K562 (cell line): ENCODE results near the gene RYR1. TPM values are rescaled to one million over a fixed set of nuclear protein-coding genes. Genes with fewer than 3 reads are reported as not detected.

ENCODE experiments used
- CAMTA2 ChIP-seq: fragments of 250-450 bp; sonication (Bioruptor Pico); conservative IDR thresholded peaks from 2 replicates; pipeline ENCODE4 v1.5.1; 2022
- CREB3 ChIP-seq: fragments of 450-650 bp; conservative IDR thresholded peaks from 2 replicates; pipeline ENCODE4 v1.6.1; 2016; ENCODE audit warnings: missing genetic modification characterization, low read depth, mild to moderate bottlenecking, missing compliant biosample characterization, moderate library complexity
- DEAF1 ChIP-seq: fragments of 450-650 bp; formaldehyde crosslinking; IDR thresholded peaks from 2 replicates; pipeline ENCODE4 v1.4.0; 2020; ENCODE audit warnings: mild to moderate bottlenecking, moderate library complexity
- ETS2 ChIP-seq: IDR thresholded peaks from 2 replicates; pipeline ENCODE4 v1.6.1; 2016; ENCODE audit warnings: borderline replicate concordance, missing genetic modification characterization, mild to moderate bottlenecking, moderate library complexity, missing compliant biosample characterization; ENCODE audit not compliant: poor library complexity, severe bottlenecking
- ETV6 ChIP-seq, 3 experiments: fragments of 150-350 bp in 1 of 3; sonication (generic) in 1 of 3; formaldehyde crosslinking in 1 of 3; IDR thresholded peaks; 2 replicates each; pipeline versions ENCODE4 v1.6.1 to v1.8.0; 2014 to 2022; ENCODE audit warnings: borderline replicate concordance in 2 of 3, low read depth in 2 of 3, antibody characterized with exemption in 1 of 3, low read length in 1 of 3, mild to moderate bottlenecking in 1 of 3, missing genetic modification reagents in 1 of 3
- GTF2F1 ChIP-seq: IDR thresholded peaks from 2 replicates; pipeline ENCODE4 v1.6.1; 2011; ENCODE audit warnings: low read depth, low read length, improper control_type of control experiment
- HSF4 ChIP-seq: fragments of 250-450 bp; sonication (Bioruptor Pico); IDR thresholded peaks from 2 replicates; pipeline ENCODE4 v2.1.2; 2022; ENCODE audit warnings: mild to moderate bottlenecking, moderate library complexity, borderline replicate concordance
- MBD2 ChIP-seq: sonication (generic); IDR thresholded peaks from 2 replicates; pipeline ENCODE4 v1.6.1; 2016; ENCODE audit warnings: low read depth, borderline replicate concordance
- MLX ChIP-seq, 2 experiments: fragments of 450-650 bp in 1 of 2; sonication (generic) in 1 of 2; formaldehyde crosslinking; conservative IDR thresholded peaks; 2 replicates each; pipeline versions ENCODE4 v1.4.0 to v1.8.1; 2020 to 2022; ENCODE audit warnings: mild to moderate bottlenecking in 1 of 2, missing genetic modification reagents in 1 of 2
- NR2C1 ChIP-seq, 2 experiments: fragments of 450-650 bp; IDR thresholded peaks; 2 replicates each; pipeline ENCODE4 v1.6.1; 2017; ENCODE audit warnings: mild to moderate bottlenecking in 2 of 2, antibody characterized with exemption in 1 of 2, inconsistent platforms in 1 of 2, missing compliant biosample characterization in 1 of 2, missing genetic modification characterization in 1 of 2
- PCBP1 ChIP-seq: fragments of 200-400 bp; formaldehyde crosslinking; IDR thresholded peaks from 2 replicates; pipeline ENCODE4 v1.6.1; 2018; ENCODE audit warnings: mild to moderate bottlenecking, low read depth, low read length; ENCODE audit not compliant: poor library complexity, severe bottlenecking
- POLR2A ChIP-seq: fragments of 450-650 bp; conservative IDR thresholded peaks from 2 replicates; pipeline ENCODE4 v1.6.1; 2016
- SIN3B ChIP-seq: fragments of 450-650 bp; IDR thresholded peaks from 2 replicates; pipeline ENCODE4 v1.6.1; 2017; ENCODE audit warnings: low read depth, mild to moderate bottlenecking, moderate library complexity
- SP1 ChIP-seq: sonication (generic); formaldehyde crosslinking; IDR thresholded peaks from 2 replicates; pipeline ENCODE4 v1.8.1; 2022; ENCODE audit warnings: mild to moderate bottlenecking, missing genetic modification reagents
- SPI1 ChIP-seq: IDR thresholded peaks from 2 replicates; pipeline ENCODE4 v1.6.1; 2011; ENCODE audit warnings: low read depth, low read length, control low read depth, borderline replicate concordance
- ZBTB8A ChIP-seq: fragments of 450-650 bp; IDR thresholded peaks from 2 replicates; pipeline ENCODE4 v1.6.1; 2018; ENCODE audit warnings: mild to moderate bottlenecking, moderate library complexity; ENCODE audit not compliant: partially characterized antibody
- ZNF174 ChIP-seq: fragments of 250-450 bp; sonication (Bioruptor Pico); IDR thresholded peaks from 2 replicates; pipeline ENCODE4 v1.4.0; 2020; ENCODE audit warnings: mild to moderate bottlenecking
- ZNF23 ChIP-seq: fragments of 250-450 bp; sonication (Bioruptor Pico); IDR thresholded peaks from 2 replicates; pipeline ENCODE4 v1.4.0; 2020; ENCODE audit warnings: mild to moderate bottlenecking
- ZNF311 ChIP-seq: fragments of 250-450 bp; sonication (Bioruptor Pico); IDR thresholded peaks from 2 replicates; pipeline ENCODE4 v1.4.0; 2020; ENCODE audit warnings: mild to moderate bottlenecking, moderate library complexity
- polyA plus RNA-seq, 8 experiments: library from polyadenylated mRNA; depleted of rRNA in 4 of 8; stranded (reverse) in 5 of 8; unstranded in 3 of 8; fragments of >200 nt; fragmentation: Nextera tagmentation in 2 of 8; fragmentation: Illumina TruSeq in 1 of 8; extraction: Ambion mirVana in 2 of 8; extraction: Trizol in 1 of 8; gene quantifications; 2 replicates each; pipeline versions ENCODE4 v1.2.1 to v1.2.3, GENCODE V29; 2011 to 2014; ENCODE audit warnings: inconsistent platforms in 1 of 8, missing spikeins in 1 of 8
- total RNA-seq, 7 experiments: library from RNA; depleted of rRNA in 6 of 7; stranded (reverse); fragments of >200 nt in 6 of 7; fragmentation: Illumina TruSeq in 2 of 7; extraction: Trizol in 2 of 7; gene quantifications; 2 replicates each; pipeline versions ENCODE4 v1.2.1 to v1.2.3, GENCODE V29; 2011 to 2021; ENCODE audit warnings: low replicate concordance in 1 of 7
- TF ChIP-seq, protein P1 (sequence below), 2 experiments: fragments of 450-650 bp; conservative IDR thresholded peaks; 2 replicates each; pipeline ENCODE4 v1.6.1; 2017; ENCODE audit warnings: mild to moderate bottlenecking in 2 of 2, moderate library complexity in 2 of 2
- TF ChIP-seq, protein P2 (sequence below): sonication (generic); formaldehyde crosslinking; IDR thresholded peaks from 2 replicates; pipeline ENCODE4 v1.5.0; 2020; ENCODE audit warnings: missing genetic modification reagents

Gene RYR1
- total and polyA plus RNA-seq, 9 of the 15 experiments (the other 6 are each of a cell fraction or from before 2014, with no cell fraction given): 0.11 to 7.4 (median 3.7) TPM

- TF ChIP-seq CREB3 (tag) (peak; percentile 70; the same call in 1 of the 2 replicates), DEAF1 (CRISPR knock-in tag) (no peak), SP1 (CRISPR knock-in tag) (peak; percentile 68), PCBP1 (no peak), MBD2 (peak; percentile 51; the same call in 1 of the 2 replicates), CAMTA2 (CRISPR knock-in tag) (no peak), SIN3B (peak; percentile 88; the same call in 1 of the 2 replicates), ZNF23 (CRISPR knock-in tag) (no peak), ZNF311 (no peak), ZBTB8A (no peak), HSF4 (no peak), MLX (CRISPR knock-in tag; conservative IDR thresholded peaks at IDR 0.05) (no peak), ETS2 (tag) (no peak), ETV6 (IDR thresholded peaks at IDR 0.05; ENCODE audit: borderline replicate concordance in 1 of 2, low read depth in 2 of 2, low read length in 1 of 2) (peak in 1 of 2 experiments; percentile 22; a peak in 2 of 4 replicates), ETV6 (CRISPR knock-in tag; IDR thresholded peaks at IDR 0.05; ENCODE audit: borderline replicate concordance) (no peak), GTF2F1 (no peak), POLR2A (peak; percentile 98), SPI1 (peak; percentile 77), NR2C1 (IDR thresholded peaks at IDR 0.05) (no peak), NR2C1 (tag; IDR thresholded peaks at IDR 0.05) (no peak), ZNF174 (CRISPR knock-in tag) (no peak)
- TF ChIP-seq, protein P1, sequence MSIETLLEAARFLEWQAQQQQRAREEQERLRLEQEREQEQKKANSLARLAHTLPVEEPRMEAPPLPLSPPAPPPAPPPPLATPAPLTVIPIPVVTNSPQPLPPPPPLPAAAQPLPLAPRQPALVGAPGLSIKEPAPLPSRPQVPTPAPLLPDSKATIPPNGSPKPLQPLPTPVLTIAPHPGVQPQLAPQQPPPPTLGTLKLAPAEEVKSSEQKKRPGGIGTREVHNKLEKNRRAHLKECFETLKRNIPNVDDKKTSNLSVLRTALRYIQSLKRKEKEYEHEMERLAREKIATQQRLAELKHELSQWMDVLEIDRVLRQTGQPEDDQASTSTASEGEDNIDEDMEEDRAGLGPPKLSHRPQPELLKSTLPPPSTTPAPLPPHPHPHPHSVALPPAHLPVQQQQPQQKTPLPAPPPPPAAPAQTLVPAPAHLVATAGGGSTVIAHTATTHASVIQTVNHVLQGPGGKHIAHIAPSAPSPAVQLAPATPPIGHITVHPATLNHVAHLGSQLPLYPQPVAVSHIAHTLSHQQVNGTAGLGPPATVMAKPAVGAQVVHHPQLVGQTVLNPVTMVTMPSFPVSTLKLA (conservative IDR thresholded peaks at IDR 0.05): peak; percentile 95 to 97
- TF ChIP-seq, protein P2, sequence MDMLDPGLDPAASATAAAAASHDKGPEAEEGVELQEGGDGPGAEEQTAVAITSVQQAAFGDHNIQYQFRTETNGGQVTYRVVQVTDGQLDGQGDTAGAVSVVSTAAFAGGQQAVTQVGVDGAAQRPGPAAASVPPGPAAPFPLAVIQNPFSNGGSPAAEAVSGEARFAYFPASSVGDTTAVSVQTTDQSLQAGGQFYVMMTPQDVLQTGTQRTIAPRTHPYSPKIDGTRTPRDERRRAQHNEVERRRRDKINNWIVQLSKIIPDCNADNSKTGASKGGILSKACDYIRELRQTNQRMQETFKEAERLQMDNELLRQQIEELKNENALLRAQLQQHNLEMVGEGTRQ (CRISPR knock-in tag): peak; percentile 97
Measured at GRCh38 chr19:38618590-38619360, 185.3 kb downstream of the RYR1 start, which contains the start of gene EIF3K (continued).
